HEK293T (cell line): ENCODE results near the gene COLEC12.
A peak's percentile ranks its signal among the peaks of the same experiment; 100 is the strongest.

ENCODE experiments used
- CTCF ChIA-PET: fragments of 350-600 bp; formaldehyde crosslinking; extraction: SDS; loops from one replicate; lab custom pipeline; 2021; ENCODE audit warnings: antibody characterized with exemption, inconsistent platforms; lab: Yijun Ruan, JAX
- POLR2A ChIA-PET: fragments of 350-600 bp; formaldehyde crosslinking; extraction: SDS; loops from one replicate; lab custom pipeline; 2020; ENCODE audit warnings: antibody characterized with exemption, inconsistent platforms; lab: Yijun Ruan, JAX
- DNase-seq: peaks from one replicate; pipeline ENCODE4 v3.0.0; 2012; ENCODE audit warnings: mixed read lengths; ENCODE audit errors: extremely low spot score
- ARNT ChIP-seq: fragments of 450-650 bp; IDR thresholded peaks from 2 replicates; pipeline ENCODE4 v1.6.1; 2017; ENCODE audit warnings: mild to moderate bottlenecking
- BHLHE40 ChIP-seq: fragments of 450-650 bp; IDR thresholded peaks from 2 replicates; pipeline ENCODE4 v1.6.1; 2016; ENCODE audit warnings: mild to moderate bottlenecking, moderate library complexity, borderline replicate concordance
- CTBP1 ChIP-seq: fragments of 450-650 bp; IDR thresholded peaks from 2 replicates; pipeline ENCODE4 v1.6.1; 2016; ENCODE audit warnings: borderline replicate concordance
- ELF4 ChIP-seq: fragments of 450-650 bp; IDR thresholded peaks from 2 replicates; pipeline ENCODE4 v1.6.1; 2017; ENCODE audit warnings: antibody characterized with exemption
- FOXA1 ChIP-seq: fragments of 450-650 bp; IDR thresholded peaks from 2 replicates; pipeline ENCODE4 v1.6.1; 2016; ENCODE audit warnings: mild to moderate bottlenecking
- FOXK2 ChIP-seq: fragments of 450-650 bp; IDR thresholded peaks from 2 replicates; pipeline ENCODE4 v1.6.1; 2016; ENCODE audit warnings: mild to moderate bottlenecking
- FOXM1 ChIP-seq: fragments of 450-650 bp; IDR thresholded peaks from 2 replicates; pipeline ENCODE4 v1.6.1; 2017; ENCODE audit warnings: mild to moderate bottlenecking, borderline replicate concordance
- HDGF ChIP-seq: fragments of 450-650 bp; IDR thresholded peaks from 2 replicates; pipeline ENCODE4 v1.6.1; 2017; ENCODE audit warnings: antibody characterized with exemption, borderline replicate concordance
- L3MBTL2 ChIP-seq: fragments of 450-650 bp; conservative IDR thresholded peaks from 2 replicates; pipeline ENCODE4 v1.6.1; 2016; ENCODE audit warnings: mild to moderate bottlenecking
- LEF1 ChIP-seq: fragments of 450-650 bp; IDR thresholded peaks from 2 replicates; pipeline ENCODE4 v1.6.1; 2017; ENCODE audit warnings: mild to moderate bottlenecking, borderline replicate concordance
- NFRKB ChIP-seq: fragments of 450-650 bp; IDR thresholded peaks from 2 replicates; pipeline ENCODE4 v1.6.1; 2016; ENCODE audit warnings: mild to moderate bottlenecking, moderate library complexity
- PKNOX1 ChIP-seq: fragments of 450-650 bp; IDR thresholded peaks from 2 replicates; pipeline ENCODE4 v1.6.1; 2016
- SP1 ChIP-seq: fragments of 450-650 bp; IDR thresholded peaks from 2 replicates; pipeline ENCODE4 v1.6.1; 2017
- SUZ12 ChIP-seq: fragments of 450-650 bp; IDR thresholded peaks from 2 replicates; pipeline ENCODE4 v1.6.1; 2016; ENCODE audit warnings: mild to moderate bottlenecking
- TARDBP ChIP-seq: fragments of 450-650 bp; IDR thresholded peaks from 2 replicates; pipeline ENCODE4 v1.6.1; 2016
- ZNF384 ChIP-seq: fragments of 450-650 bp; IDR thresholded peaks from 2 replicates; pipeline ENCODE4 v1.6.1; 2016

Gene COLEC12

GRCh38 chr18:461762-462161 lies 38.7 kb downstream of the COLEC12 start:
- no peak for DNase-seq
- CTCF ChIA-PET: no interaction called here
- POLR2A ChIA-PET: no interaction called here
- TF ChIP-seq ARNT (no peak), FOXA1 (no peak), L3MBTL2 (no peak), NFRKB (no peak), ELF4 (no peak)

GRCh38 chr18:460791-461190 lies 39.7 kb downstream of the COLEC12 start:
- ChIA-PET POLR2A (no interaction called here), CTCF (no interaction called here)
- TF ChIP-seq SUZ12 (no peak), FOXM1 (no peak), CTBP1 (no peak)
- DNase-seq: no peak

- TF ChIP-seq ZNF384: no peak
- no peak for TF ChIP-seq CTBP1
- ChIA-PET CTCF (interaction anchor here (0.7 kb wide), 1 partner anchor 134 kb away, joined by 5 read pairs; no protein-coding TSS in a partner anchor), POLR2A (no interaction called here)
- DNase-seq: no peak
Measured at GRCh38 chr18:459814-460593, 40.5 kb downstream of the COLEC12 start.

- POLR2A ChIA-PET: interaction anchor here (0.8 kb wide), 1 partner anchor 62 kb away, joined by 3 read pairs; no protein-coding TSS in a partner anchor
- CTCF ChIA-PET: no interaction called here
- no peak for DNase-seq
- TF ChIP-seq FOXA1 (no peak), HDGF (no peak), SUZ12 (no peak), ELF4 (no peak), LEF1 (no peak), CTBP1 (no peak), ZNF384 (no peak), SP1 (no peak), FOXK2 (no peak), NFRKB (no peak), TARDBP (no peak), PKNOX1 (no peak)
Measured at GRCh38 chr18:457521-458412, 42.7 kb downstream of the COLEC12 start.

GRCh38 chr18:457140-457519 lies 43.4 kb downstream of the COLEC12 start:
- TF ChIP-seq LEF1: no peak
- no peak for TF ChIP-seq SP1
- TF ChIP-seq SUZ12: no peak
- TF ChIP-seq TARDBP: no peak
- TF ChIP-seq NFRKB: no peak
- TF ChIP-seq FOXA1: no peak
- no peak for TF ChIP-seq ELF4
- no peak for TF ChIP-seq L3MBTL2
- peak; percentile 36 for DNase-seq
- POLR2A ChIA-PET: interaction anchor here (0.8 kb wide), 1 partner anchor 61 kb away, joined by 3 read pairs; no protein-coding TSS in a partner anchor
- CTCF ChIA-PET: no interaction called here

- CTCF ChIA-PET: no interaction called here
- POLR2A ChIA-PET: no interaction called here
- no peak for TF ChIP-seq PKNOX1
- TF ChIP-seq FOXM1: no peak
- no peak for TF ChIP-seq NFRKB
- no peak for TF ChIP-seq SUZ12
- TF ChIP-seq FOXA1: no peak
- no peak for TF ChIP-seq SP1
- TF ChIP-seq BHLHE40: no peak
- no peak for TF ChIP-seq ELF4
- no peak for TF ChIP-seq ZNF384
- TF ChIP-seq FOXK2: no peak
- TF ChIP-seq TARDBP: no peak
- TF ChIP-seq HDGF: no peak
- TF ChIP-seq ARNT: no peak
- TF ChIP-seq CTBP1: no peak
- no peak for DNase-seq
Measured at GRCh38 chr18:456361-457139, 44.0 kb downstream of the COLEC12 start.

GRCh38 chr18:453400-453799 lies 47.1 kb downstream of the COLEC12 start:
- TF ChIP-seq HDGF (no peak), ARNT (no peak), ELF4 (no peak), FOXK2 (no peak), SP1 (no peak), BHLHE40 (no peak), LEF1 (no peak), FOXA1 (no peak), NFRKB (no peak), FOXM1 (no peak), CTBP1 (no peak), TARDBP (no peak), L3MBTL2 (no peak), SUZ12 (no peak), ZNF384 (no peak), PKNOX1 (no peak)
- CTCF ChIA-PET: no interaction called here
- DNase-seq: no peak
- POLR2A ChIA-PET: no interaction called here
